Hepatocyte (in vitro differentiated cells): ENCODE results near the gene TINCR. TPM values are rescaled to one million over a fixed set of nuclear protein-coding genes. Genes with fewer than 3 reads are reported as not detected.

Source experiments
- DNase-seq: peaks from one replicate; pipeline ENCODE4 v3.0.0-alpha.2; 2016; ENCODE audit warnings: low spot score
- H2AFZ ChIP-seq: fragments of 200-600 bp; sonication (generic); 2 replicates; pipeline ENCODE4 v1.6.0; 2016; ENCODE audit warnings: antibody characterized with exemption, mild to moderate bottlenecking
- H3K27ac ChIP-seq: fragments of 200-600 bp; sonication (generic); 2 replicates; pipeline ENCODE4 v1.5.1; 2016; ENCODE audit warnings: mild to moderate bottlenecking
- H3K27me3 ChIP-seq: fragments of 200-600 bp; sonication (generic); 2 replicates; pipeline ENCODE4 v1.6.1; 2016
- H3K36me3 ChIP-seq: fragments of 200-600 bp; sonication (generic); replicated peaks from 2 replicates; pipeline ENCODE4 v1.5.1; 2016; ENCODE audit warnings: low read depth; ENCODE audit not compliant: insufficient read depth
- H3K4me1 ChIP-seq: fragments of 200-600 bp; sonication (generic); 2 replicates; pipeline ENCODE4 v1.5.1; 2016; ENCODE audit warnings: mild to moderate bottlenecking, moderate library complexity; ENCODE audit not compliant: insufficient read depth
- H3K4me2 ChIP-seq: fragments of 200-600 bp; sonication (generic); 2 replicates; pipeline ENCODE4 v1.6.0; 2016
- H3K4me3 ChIP-seq: fragments of 200-600 bp; sonication (generic); 2 replicates; pipeline ENCODE4 v1.5.1; 2016; ENCODE audit warnings: mild to moderate bottlenecking
- H3K79me2 ChIP-seq: fragments of 200-600 bp; sonication (generic); 2 replicates; pipeline ENCODE4 v1.6.0; 2017; ENCODE audit warnings: mild to moderate bottlenecking
- H3K9me2 ChIP-seq: fragments of 200-600 bp; sonication (generic); replicated peaks from 2 replicates; pipeline ENCODE4 v1.6.0; 2017; ENCODE audit warnings: mild to moderate bottlenecking; ENCODE audit not compliant: insufficient read depth
- H3K9me3 ChIP-seq: fragments of 200-600 bp; sonication (generic); 2 replicates; pipeline ENCODE4 v1.5.1; 2016; ENCODE audit warnings: low read depth, mild to moderate bottlenecking
- H4K20me1 ChIP-seq: fragments of 200-600 bp; sonication (generic); 2 replicates; pipeline ENCODE4 v1.6.0; 2016; ENCODE audit warnings: mild to moderate bottlenecking; ENCODE audit not compliant: insufficient read depth, poor library complexity, severe bottlenecking
- EZH2 ChIP-seq: fragments of 200-600 bp; sonication (generic); IDR thresholded peaks from 2 replicates; pipeline ENCODE4 v1.6.1; 2016; ENCODE audit warnings: antibody characterized with exemption, mild to moderate bottlenecking, borderline replicate concordance
- EZH2phosphoT487 ChIP-seq: fragments of 200-600 bp; sonication (generic); IDR thresholded peaks from one replicate; pipeline ENCODE4 v1.6.1; 2018; ENCODE audit warnings: antibody characterized with exemption, mild to moderate bottlenecking, low read depth, moderate library complexity; ENCODE audit not compliant: unreplicated experiment, severe bottlenecking
- WGBS: methylation state at CpG from one replicate; pipeline ENCODE4 v1.1.6; 2016; ENCODE audit warnings: low lambda C conversion rate; ENCODE audit errors: missing lambda C conversion rate; 5-methylcytosine and 5-hydroxymethylcytosine counted together
- polyA plus RNA-seq: library from polyadenylated mRNA; unstranded; fragments of >200 nt; fragmentation: Nextera tagmentation; extraction: Ambion mirVana; gene quantifications from 2 replicates; pipeline ENCODE4 v1.2.1, GENCODE V29; 2016
- total RNA-seq: library from RNA; depleted of rRNA; stranded (reverse); fragments of >200 nt; gene quantifications from 2 replicates; pipeline ENCODE4 v1.2.3, GENCODE V29; 2014
- TF ChIP-seq, protein P1 (sequence below): fragments of 200-600 bp; sonication (generic); IDR thresholded peaks from 2 replicates; pipeline ENCODE4 v1.5.1; 2016; ENCODE audit warnings: antibody characterized with exemption, mild to moderate bottlenecking; ENCODE audit not compliant: poor library complexity

The TINCR gene
- total and polyA plus RNA-seq, 2 experiments from 2014 or later, result 1.8 to 2.4 TPM

DNA sequence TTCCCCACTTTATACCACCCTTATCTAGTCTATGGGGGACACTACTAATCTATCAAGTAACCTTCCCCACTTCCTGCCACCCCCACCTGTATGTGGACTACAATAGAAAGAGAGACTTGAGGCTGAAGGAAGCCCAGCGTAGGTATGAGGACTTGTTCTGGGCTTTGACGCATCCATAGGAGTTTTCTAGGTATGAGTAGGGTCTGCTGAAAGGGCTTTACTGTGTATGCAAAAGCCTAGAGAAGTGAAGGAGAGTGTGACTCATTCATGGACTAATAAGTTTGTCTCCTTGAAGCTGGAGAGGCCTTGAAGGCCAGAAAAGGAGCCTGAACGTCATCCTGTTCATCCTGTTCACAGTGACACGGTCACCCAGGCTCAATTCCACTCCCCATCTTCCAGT, 21.8 kb downstream of the TINCR start:
- H3K79me2 ChIP-seq, result no peaks in the 10 kb centered on the region
- no peaks in the 10 kb centered on the region for H3K4me1 ChIP-seq
- H3K36me3 ChIP-seq, result no peaks in the 10 kb centered on the region
- no peaks in the 10 kb centered on the region for H3K27me3 ChIP-seq
- H3K27ac ChIP-seq, result no peak overlapping the region
- no peaks in the 10 kb centered on the region for H3K9me2 ChIP-seq
- no peaks in the 10 kb centered on the region for H3K9me3 ChIP-seq
- H3K4me2 ChIP-seq, result no peak overlapping the region
- no peak overlapping the region for H3K4me3 ChIP-seq
- no peak overlapping the region for H2AFZ ChIP-seq
- no peak for DNase-seq
- no peaks in the 10 kb centered on the region for H4K20me1 ChIP-seq
- 87% methylated on average over 4 of the region's 4 CpGs for WGBS
- TF ChIP-seq, protein P1, sequence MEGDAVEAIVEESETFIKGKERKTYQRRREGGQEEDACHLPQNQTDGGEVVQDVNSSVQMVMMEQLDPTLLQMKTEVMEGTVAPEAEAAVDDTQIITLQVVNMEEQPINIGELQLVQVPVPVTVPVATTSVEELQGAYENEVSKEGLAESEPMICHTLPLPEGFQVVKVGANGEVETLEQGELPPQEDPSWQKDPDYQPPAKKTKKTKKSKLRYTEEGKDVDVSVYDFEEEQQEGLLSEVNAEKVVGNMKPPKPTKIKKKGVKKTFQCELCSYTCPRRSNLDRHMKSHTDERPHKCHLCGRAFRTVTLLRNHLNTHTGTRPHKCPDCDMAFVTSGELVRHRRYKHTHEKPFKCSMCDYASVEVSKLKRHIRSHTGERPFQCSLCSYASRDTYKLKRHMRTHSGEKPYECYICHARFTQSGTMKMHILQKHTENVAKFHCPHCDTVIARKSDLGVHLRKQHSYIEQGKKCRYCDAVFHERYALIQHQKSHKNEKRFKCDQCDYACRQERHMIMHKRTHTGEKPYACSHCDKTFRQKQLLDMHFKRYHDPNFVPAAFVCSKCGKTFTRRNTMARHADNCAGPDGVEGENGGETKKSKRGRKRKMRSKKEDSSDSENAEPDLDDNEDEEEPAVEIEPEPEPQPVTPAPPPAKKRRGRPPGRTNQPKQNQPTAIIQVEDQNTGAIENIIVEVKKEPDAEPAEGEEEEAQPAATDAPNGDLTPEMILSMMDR, result no peak
- TF ChIP-seq EZH2 (no peak), EZH2phosphoT487 (no peak)

DNA sequence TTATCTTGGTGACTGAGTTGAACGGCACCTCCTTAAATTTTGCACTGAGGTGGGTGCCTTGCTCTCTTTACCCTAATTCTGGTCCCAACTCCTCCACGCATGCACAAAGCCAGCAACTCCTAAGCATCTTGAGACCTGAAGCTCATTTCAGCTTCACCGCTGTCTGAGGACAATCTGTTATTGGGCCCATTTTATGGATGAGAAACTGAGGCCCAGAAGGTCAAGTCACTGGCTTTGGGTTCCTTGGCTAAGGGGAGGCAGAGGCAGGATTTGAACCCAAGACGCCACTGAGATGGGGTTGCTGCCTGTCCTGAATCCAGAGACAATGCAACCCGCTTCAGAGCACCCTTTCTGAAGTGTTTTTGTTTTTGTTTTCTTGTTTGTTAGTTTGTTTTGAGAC, 22.7 kb downstream of the TINCR start:
- Histone ChIP-seq H3K4me1 (no peaks in the 10 kb centered on the region), H3K9me3 (no peaks in the 10 kb centered on the region)
- WGBS, result 94% methylated on average over 5 of the region's 5 CpGs

DNA sequence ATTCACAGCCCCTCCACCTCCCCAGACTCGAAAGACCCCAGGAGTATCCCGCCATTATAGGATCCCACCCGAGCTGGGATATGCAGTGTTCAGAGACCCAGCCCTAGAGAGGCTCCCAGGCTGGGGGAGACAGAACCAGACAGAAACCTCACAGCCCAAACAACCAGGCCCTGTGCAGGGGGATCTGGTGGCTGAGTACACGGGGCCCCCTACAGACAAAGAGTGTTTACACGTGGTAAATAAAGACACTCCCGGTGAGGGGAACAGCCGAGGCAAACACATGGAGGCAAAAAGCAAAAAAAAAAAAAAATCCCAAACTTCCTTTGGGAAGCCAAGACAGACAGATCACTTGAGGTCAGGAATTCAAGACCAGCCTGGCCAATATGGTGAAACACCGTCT, 25.1 kb downstream of the TINCR start:
- no peak for DNase-seq
- no peaks in the 10 kb centered on the region for H3K79me2 ChIP-seq
- no peak overlapping the region for H3K4me2 ChIP-seq
- WGBS, result 35% methylated on average over 8 of the region's 8 CpGs
- no peaks in the 10 kb centered on the region for H3K36me3 ChIP-seq
- no peaks in the 10 kb centered on the region for H3K4me1 ChIP-seq
- TF ChIP-seq EZH2, result no peak
- no peaks in the 10 kb centered on the region for H3K9me2 ChIP-seq
- no peaks in the 10 kb centered on the region for H4K20me1 ChIP-seq
- H2AFZ ChIP-seq, result no peak overlapping the region
- H3K27me3 ChIP-seq, result no peaks in the 10 kb centered on the region
- no peaks in the 10 kb centered on the region for H3K9me3 ChIP-seq
- H3K4me3 ChIP-seq, result no peak overlapping the region
- no peak overlapping the region for H3K27ac ChIP-seq

More for the DNA sequence above, 22.7 kb downstream of the TINCR start:
- Histone ChIP-seq H3K4me3 (no peak overlapping the region), H4K20me1 (no peaks in the 10 kb centered on the region), H3K36me3 (no peaks in the 10 kb centered on the region), H3K27ac (no peak overlapping the region), H3K9me2 (no peaks in the 10 kb centered on the region), H3K4me2 (no peak overlapping the region), H3K27me3 (no peaks in the 10 kb centered on the region), H2AFZ (no peak overlapping the region), H3K79me2 (no peaks in the 10 kb centered on the region)
- TF ChIP-seq EZH2 (no peak), EZH2phosphoT487 (no peak)
- TF ChIP-seq, protein P1, result no peak
- no peak for DNase-seq

DNA sequence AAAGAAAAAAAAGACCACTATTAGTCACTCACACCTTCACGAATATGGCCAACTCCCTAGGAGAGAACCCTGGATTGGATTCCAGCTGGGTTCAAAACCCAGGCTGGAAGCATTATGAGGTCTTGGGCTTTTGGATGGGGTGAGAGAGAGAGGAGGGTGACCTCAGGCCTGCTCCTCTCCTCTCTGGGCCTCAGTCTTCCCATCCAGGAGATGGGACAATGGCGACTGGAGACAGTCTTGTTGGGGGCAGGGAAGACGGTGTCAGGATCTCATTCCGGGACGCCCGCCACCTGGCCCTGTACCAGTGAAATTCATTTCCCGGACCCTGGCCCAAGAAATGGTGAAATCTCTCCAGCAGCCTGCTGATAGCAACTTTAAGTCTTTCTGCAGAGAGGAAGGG, 26.3 kb downstream of the TINCR start:
- no peak overlapping the region for H3K27ac ChIP-seq
- no peak overlapping the region for H3K4me2 ChIP-seq
- H3K4me1 ChIP-seq, result peaks cover 3% of the 10 kb centered on the region
- DNase-seq, result no peak
- H3K4me3 ChIP-seq, result no peak overlapping the region
- H4K20me1 ChIP-seq, result no peaks in the 10 kb centered on the region
- TF ChIP-seq EZH2 (no peak), EZH2phosphoT487 (no peak)
- TF ChIP-seq, protein P1, result no peak
- 91% methylated on average over 7 of the region's 7 CpGs for WGBS
- H3K9me2 ChIP-seq, result no peaks in the 10 kb centered on the region
- H2AFZ ChIP-seq, result no peak overlapping the region
- H3K9me3 ChIP-seq, result no peaks in the 10 kb centered on the region
- H3K27me3 ChIP-seq, result no peaks in the 10 kb centered on the region
- H3K36me3 ChIP-seq, result no peaks in the 10 kb centered on the region
- no peaks in the 10 kb centered on the region for H3K79me2 ChIP-seq
